ENCODE measurements around the gene CRYZL1. TPM values are rescaled to one million over a fixed set of nuclear protein-coding genes. Genes with fewer than 3 reads are reported as not detected.

CRYZL1 gene
- total and polyA plus RNA-seq, 7 donors = 17.3 to 90.8 (median 46.6) TPM

- intact Hi-C loops (cut with DNase I) = no loop called here
- H3K36me3 ChIP-seq = peaks cover 8 to 72% (median 20%) of the 10 kb centered on the region in 4 donors
- 56 to 70% methylated on average over 6 of the region's 6 CpGs for WGBS, 2 donors
- no peak overlapping the region for H3K4me3 ChIP-seq
- no peak for DNase-seq
- H3K9me3 ChIP-seq = no peaks in the 10 kb centered on the region
- TF ChIP-seq POLR2A (IDR thresholded peaks at IDR 0.05) = no peak
- TF ChIP-seq CTCF (IDR thresholded peaks at IDR 0.05) = no peak
- TF ChIP-seq EP300 (IDR thresholded peaks at IDR 0.05) = no peak
- no peak for TF ChIP-seq POLR2AphosphoS5 (IDR thresholded peaks at IDR 0.05)
- no peaks in the 10 kb centered on the region for H3K27me3 ChIP-seq
- peaks cover 0 to 15% (median 9%) of the 10 kb centered on the region in 4 donors for H3K4me1 ChIP-seq
- H3K27ac ChIP-seq = no peak overlapping the region
These were observed 73.6 kb downstream of the CRYZL1 start for GRCh38 chr21:33567914-33568313.

- no peak for TF ChIP-seq EP300 (IDR thresholded peaks at IDR 0.05)
- TF ChIP-seq POLR2A (IDR thresholded peaks at IDR 0.05) = no peak
- no peak for TF ChIP-seq POLR2AphosphoS5 (IDR thresholded peaks at IDR 0.05)
- TF ChIP-seq CTCF (IDR thresholded peaks at IDR 0.05) = no peak
- Histone ChIP-seq H3K27me3 (no peaks in the 10 kb centered on the region), H3K36me3 (peaks cover 8 to 73% (median 20%) of the 10 kb centered on the region in 4 donors), H3K4me3 (no peak overlapping the region), H3K27ac (no peak overlapping the region), H3K9me3 (no peaks in the 10 kb centered on the region), H3K4me1 (peaks cover 0 to 13% (median 0%) of the 10 kb centered on the region in 4 donors)
- WGBS, 2 donors = 91 to 93% methylated on average over 2 of the region's 2 CpGs
- intact Hi-C loops (cut with DNase I) = no loop called here
- DNase-seq = no peak
These were observed 75.0 kb downstream of the CRYZL1 start for GRCh38 chr21:33566514-33566913.

GRCh38 chr21:33562389-33562788, 79.2 kb downstream of the CRYZL1 start:
- TF ChIP-seq CTCF (IDR thresholded peaks at IDR 0.05) = no peak
- no peak for TF ChIP-seq POLR2A (IDR thresholded peaks at IDR 0.05)
- no peak for TF ChIP-seq EP300 (IDR thresholded peaks at IDR 0.05)
- TF ChIP-seq POLR2AphosphoS5 (IDR thresholded peaks at IDR 0.05) = no peak
- intact Hi-C loops (cut with DNase I) = no loop called here
- no peaks in the 10 kb centered on the region for H3K27me3 ChIP-seq
- H3K4me1 ChIP-seq = peaks cover 0 to 39% (median 18%) of the 10 kb centered on the region in 4 donors
- H3K9me3 ChIP-seq = no peaks in the 10 kb centered on the region
- no peak for DNase-seq
- H3K4me3 ChIP-seq = no peak overlapping the region
- H3K36me3 ChIP-seq = peaks cover 12 to 74% (median 33%) of the 10 kb centered on the region in 4 donors
- WGBS, 2 donors = 99% methylated on average over 2 of the region's 2 CpGs
- no peak overlapping the region for H3K27ac ChIP-seq

- no peak overlapping the region for H3K4me3 ChIP-seq
- peaks cover 15 to 79% (median 36%) of the 10 kb centered on the region in 4 donors for H3K36me3 ChIP-seq
- H3K27me3 ChIP-seq = no peaks in the 10 kb centered on the region
- H3K4me1 ChIP-seq = peaks cover 0 to 49% (median 23%) of the 10 kb centered on the region in 4 donors
- intact Hi-C loops (cut with DNase I) = no loop called here
- H3K27ac ChIP-seq = no peak overlapping the region
- no peak for DNase-seq
- H3K9me3 ChIP-seq = no peaks in the 10 kb centered on the region
- no peak for TF ChIP-seq POLR2AphosphoS5 (IDR thresholded peaks at IDR 0.05)
- TF ChIP-seq CTCF (IDR thresholded peaks at IDR 0.05) = no peak
- TF ChIP-seq POLR2A (IDR thresholded peaks at IDR 0.05) = no peak
- no peak for TF ChIP-seq EP300 (IDR thresholded peaks at IDR 0.05)
- WGBS, 2 donors = 86 to 91% methylated on average over 2 of the region's 2 CpGs
These were observed 80.2 kb downstream of the CRYZL1 start for GRCh38 chr21:33561373-33561772.

GRCh38 chr21:33560965-33561364, 80.6 kb downstream of the CRYZL1 start:
- H3K27me3 ChIP-seq = no peaks in the 10 kb centered on the region
- intact Hi-C loops (cut with DNase I) = no loop called here
- H3K4me1 ChIP-seq = peaks cover 0 to 53% (median 26%) of the 10 kb centered on the region in 4 donors
- TF ChIP-seq EP300 (IDR thresholded peaks at IDR 0.05) = no peak
- no peak for TF ChIP-seq POLR2AphosphoS5 (IDR thresholded peaks at IDR 0.05)
- no peak for TF ChIP-seq POLR2A (IDR thresholded peaks at IDR 0.05)
- TF ChIP-seq CTCF (IDR thresholded peaks at IDR 0.05) = no peak
- H3K4me3 ChIP-seq = no peak overlapping the region
- no peak for DNase-seq
- peaks cover 18 to 83% (median 38%) of the 10 kb centered on the region in 4 donors for H3K36me3 ChIP-seq
- H3K9me3 ChIP-seq = no peaks in the 10 kb centered on the region
- H3K27ac ChIP-seq = no peak overlapping the region
